SJSA1 (cell line): ENCODE results near the gene NDFIP1. TPM values are rescaled to one million over a fixed set of nuclear protein-coding genes. Genes with fewer than 3 reads are reported as not detected.
"Not testable (repeated sequence)": the region's sequence is repeated elsewhere in the genome, so short reads cannot be mapped to it uniquely, and the experiment has no call there.

Source experiments
- DNase-seq, 2 experiments: peaks; one replicate each; pipeline ENCODE4 v3.0.0-alpha.2; 2015 to 2020; ENCODE audit warnings: low spot score in 2 of 2, low read depth in 1 of 2
- H3K27ac ChIP-seq: fragments of 250-450 bp; sonication (Bioruptor Pico); 2 replicates; pipeline ENCODE4 v1.5.1; 2020; ENCODE audit warnings: mild to moderate bottlenecking, moderate library complexity
- H3K27me3 ChIP-seq: fragments of 250-450 bp; sonication (Bioruptor Pico); replicated peaks from 2 replicates; pipeline ENCODE4 v1.5.1; 2020; ENCODE audit warnings: mild to moderate bottlenecking, moderate library complexity
- H3K36me3 ChIP-seq: fragments of 250-450 bp; sonication (Bioruptor Pico); 2 replicates; pipeline ENCODE4 v1.5.1; 2020; ENCODE audit warnings: mild to moderate bottlenecking
- H3K4me1 ChIP-seq: fragments of 250-450 bp; sonication (Bioruptor Pico); replicated peaks from 2 replicates; pipeline ENCODE4 v1.6.1; 2021; ENCODE audit warnings: mild to moderate bottlenecking
- H3K4me3 ChIP-seq: fragments of 250-450 bp; sonication (Bioruptor Pico); 2 replicates; pipeline ENCODE4 v1.5.1; 2020; ENCODE audit warnings: mild to moderate bottlenecking
- H3K9me3 ChIP-seq: fragments of 250-450 bp; sonication (Bioruptor Pico); replicated peaks from 2 replicates; pipeline ENCODE4 v1.5.1; 2020; ENCODE audit warnings: mild to moderate bottlenecking
- total RNA-seq: library from RNA; depleted of rRNA; stranded (reverse); fragments of >200 nt; shearing (Covaris generic); gene quantifications from 2 replicates; pipeline ENCODE4 v1.2.3, GENCODE V29; 2014

The NDFIP1 gene
- total RNA-seq, 1 experiment from 2014 or later = 76.1 TPM

GRCh38 chr5:142186857-142187594 is 78.4 kb downstream of the NDFIP1 start:
- no peak for DNase-seq
- Histone ChIP-seq H3K4me3 (no peak overlapping the region), H3K27ac (no peak overlapping the region), H3K27me3 (no peaks in the 10 kb centered on the region), H3K9me3 (no peaks in the 10 kb centered on the region), H3K36me3 (no peaks in the 10 kb centered on the region), H3K4me1 (0 out of 2 replicates have a peak, but pooled peaks cover under 1% of the 10 kb centered on the region)

DNA sequence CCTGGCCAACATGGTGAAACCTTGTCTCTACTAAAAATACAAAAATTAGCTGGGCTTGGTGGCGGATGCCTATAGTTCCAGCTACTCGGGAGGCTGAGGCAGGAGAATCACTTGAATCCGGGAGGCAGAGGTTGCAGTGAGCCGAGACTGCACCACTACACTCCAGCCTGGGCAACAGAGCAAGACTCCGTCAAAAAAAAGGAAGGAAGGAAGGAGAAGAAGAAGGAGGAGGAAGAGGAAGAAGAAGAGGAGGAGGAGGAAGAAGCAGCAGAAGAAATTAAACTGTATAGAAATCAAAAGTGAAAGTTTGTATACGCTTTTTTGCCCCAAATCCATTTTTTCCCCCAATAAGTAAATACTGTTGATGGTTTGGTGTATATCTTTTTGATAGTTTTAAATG is 80.1 kb downstream of the NDFIP1 start:
- not testable (repeated sequence) for H3K27ac ChIP-seq, H3K36me3 ChIP-seq, DNase-seq, H3K9me3 ChIP-seq, H3K4me3 ChIP-seq, H3K4me1 ChIP-seq, H3K27me3 ChIP-seq

DNA sequence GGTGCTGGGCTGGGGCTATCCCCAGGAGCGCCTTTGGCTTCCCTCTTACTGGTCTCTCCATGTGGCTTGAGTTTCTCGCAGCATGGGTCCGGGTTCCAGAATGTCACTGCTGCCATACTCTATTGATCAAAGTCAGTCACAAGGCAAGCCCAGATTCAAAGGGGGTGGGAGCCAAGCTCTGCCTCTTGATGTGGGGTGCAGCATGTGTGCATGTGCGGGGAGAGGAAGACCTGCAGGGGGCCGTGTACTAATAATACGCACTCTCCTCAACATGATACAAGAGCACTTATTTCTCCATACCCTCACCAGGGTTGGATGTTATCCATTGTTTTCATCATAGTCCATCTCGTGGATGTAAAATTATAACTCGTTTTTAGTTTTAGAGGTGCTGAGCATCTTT is 81.2 kb downstream of the NDFIP1 start:
- no peaks in the 10 kb centered on the region for H3K9me3 ChIP-seq

DNA sequence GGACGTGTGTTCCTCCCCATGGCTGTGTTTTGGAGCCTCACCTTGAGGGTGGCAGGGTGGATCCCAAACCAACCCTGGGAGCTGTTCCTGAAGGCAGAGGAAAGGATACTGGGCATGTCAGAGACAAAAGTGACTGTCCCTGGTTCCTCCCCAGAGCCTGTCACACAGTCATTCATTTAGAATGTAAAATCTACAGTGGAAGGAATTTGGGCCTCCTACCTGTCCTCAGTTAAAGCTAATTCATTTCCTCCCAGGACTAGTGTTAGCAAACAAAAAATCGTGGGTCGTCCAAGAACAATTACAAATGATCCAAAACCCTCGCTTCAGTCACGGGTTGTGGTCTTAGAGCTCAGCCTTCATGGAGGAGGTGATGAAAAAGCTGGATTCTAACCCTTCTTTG is 83.2 kb downstream of the NDFIP1 start:
- H3K4me1 ChIP-seq = peaks cover 6% of the 10 kb centered on the region
- no peak overlapping the region for H3K4me3 ChIP-seq
- H3K9me3 ChIP-seq = no peaks in the 10 kb centered on the region
- H3K27me3 ChIP-seq = no peaks in the 10 kb centered on the region
- no peak for DNase-seq
- H3K36me3 ChIP-seq = no peaks in the 10 kb centered on the region
- no peak overlapping the region for H3K27ac ChIP-seq

More for the DNA sequence above, 81.2 kb downstream of the NDFIP1 start:
- Histone ChIP-seq H3K4me1 (0 out of 2 replicates have a peak, but pooled peaks cover 2% of the 10 kb centered on the region), H3K4me3 (no peak overlapping the region), H3K27ac (no peak overlapping the region), H3K27me3 (no peaks in the 10 kb centered on the region), H3K36me3 (no peaks in the 10 kb centered on the region)
- no peak for DNase-seq

GRCh38 chr5:142192286-142193113 is 83.9 kb downstream of the NDFIP1 start:
- no peaks in the 10 kb centered on the region for H3K36me3 ChIP-seq
- no peaks in the 10 kb centered on the region for H3K27me3 ChIP-seq
- peaks cover 13% of the 10 kb centered on the region for H3K4me1 ChIP-seq
- no peak overlapping the region for H3K4me3 ChIP-seq
- no peak overlapping the region for H3K27ac ChIP-seq
- DNase-seq = no peak
- H3K9me3 ChIP-seq = no peaks in the 10 kb centered on the region

- DNase-seq = no peak
- H3K9me3 ChIP-seq = no peaks in the 10 kb centered on the region
- no peaks in the 10 kb centered on the region for H3K27me3 ChIP-seq
- H3K36me3 ChIP-seq = no peaks in the 10 kb centered on the region
- H3K4me1 ChIP-seq = peaks cover 15% of the 10 kb centered on the region
- no peak overlapping the region for H3K27ac ChIP-seq
- no peak overlapping the region for H3K4me3 ChIP-seq
Observed at GRCh38 chr5:142193114-142193428, 84.5 kb downstream of the NDFIP1 start.

DNA sequence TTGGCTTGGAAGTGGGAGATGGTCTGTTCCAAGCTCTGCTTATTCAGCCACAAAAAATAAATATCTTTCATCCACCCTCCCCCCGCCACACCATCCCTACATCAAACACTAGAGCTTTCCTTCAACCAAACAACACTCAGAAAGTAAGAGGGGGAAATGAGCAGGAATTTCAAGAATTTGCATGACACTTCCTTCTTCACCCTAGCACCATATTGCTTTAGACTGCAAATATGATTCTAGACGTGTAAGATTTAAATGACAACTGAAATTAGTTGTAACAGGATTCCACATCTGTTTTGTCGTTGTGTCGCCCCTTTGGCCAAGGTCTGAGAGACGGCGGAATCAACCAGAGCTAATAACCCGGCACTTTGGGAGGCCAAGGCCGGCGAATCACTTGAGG is 88.5 kb downstream of the NDFIP1 start:
- H3K36me3 ChIP-seq = no peaks in the 10 kb centered on the region
- H3K9me3 ChIP-seq = no peaks in the 10 kb centered on the region
- peaks cover 27% of the 10 kb centered on the region for H3K4me1 ChIP-seq
- H3K27ac ChIP-seq = peak overlapping the region; percentile 55
- H3K27me3 ChIP-seq = no peaks in the 10 kb centered on the region
- peak in 1 of 2 experiments; percentile 65 for DNase-seq
- no peak overlapping the region for H3K4me3 ChIP-seq

DNA sequence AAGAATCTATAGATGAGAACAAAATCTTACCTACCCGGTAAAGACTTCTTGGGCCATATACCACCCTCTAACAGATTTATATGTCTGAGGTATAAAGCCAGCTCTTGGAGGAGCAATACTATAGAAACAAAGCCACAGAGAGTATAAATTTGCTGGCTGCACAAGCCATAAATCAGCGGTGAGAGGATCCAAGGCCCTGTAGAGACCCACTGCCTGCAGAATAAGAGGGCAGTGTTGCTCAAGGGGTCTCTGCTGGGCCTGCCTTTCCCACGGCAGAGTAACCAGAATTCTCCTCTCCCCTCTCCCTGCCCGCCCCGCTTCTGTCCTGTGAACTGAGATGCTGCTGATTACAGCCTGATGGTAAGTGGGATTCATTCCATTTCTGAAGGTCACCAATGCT is 89.2 kb downstream of the NDFIP1 start:
- H3K4me1 ChIP-seq = peaks cover 33% of the 10 kb centered on the region
- no peak overlapping the region for H3K4me3 ChIP-seq
- H3K27ac ChIP-seq = no peak overlapping the region; the same call in 1 of the 2 replicates
- no peaks in the 10 kb centered on the region for H3K36me3 ChIP-seq
- no peaks in the 10 kb centered on the region for H3K27me3 ChIP-seq
- DNase-seq = no peak
- no peaks in the 10 kb centered on the region for H3K9me3 ChIP-seq

GRCh38 chr5:142199388-142199787 is 90.8 kb downstream of the NDFIP1 start:
- H3K27me3 ChIP-seq = no peaks in the 10 kb centered on the region
- H3K9me3 ChIP-seq = no peaks in the 10 kb centered on the region
- no peak for DNase-seq
- no peaks in the 10 kb centered on the region for H3K36me3 ChIP-seq
- no peak overlapping the region for H3K27ac ChIP-seq
- H3K4me3 ChIP-seq = no peak overlapping the region
- H3K4me1 ChIP-seq = peaks cover 37% of the 10 kb centered on the region

- peaks cover 37% of the 10 kb centered on the region for H3K4me1 ChIP-seq
- no peak for DNase-seq
- H3K36me3 ChIP-seq = no peaks in the 10 kb centered on the region
- no peaks in the 10 kb centered on the region for H3K27me3 ChIP-seq
- H3K9me3 ChIP-seq = no peaks in the 10 kb centered on the region
- no peak overlapping the region for H3K4me3 ChIP-seq
- no peak overlapping the region for H3K27ac ChIP-seq
Observed at GRCh38 chr5:142200387-142200786, 91.8 kb downstream of the NDFIP1 start.

- no peaks in the 10 kb centered on the region for H3K27me3 ChIP-seq
- no peak overlapping the region for H3K4me3 ChIP-seq
- peaks cover 36% of the 10 kb centered on the region for H3K4me1 ChIP-seq
- peak in 1 of 2 experiments; percentile 61 for DNase-seq
- no peaks in the 10 kb centered on the region for H3K9me3 ChIP-seq
- H3K27ac ChIP-seq = peak overlapping the region; percentile 65
- no peaks in the 10 kb centered on the region for H3K36me3 ChIP-seq
Observed at GRCh38 chr5:142201471-142201887, 92.9 kb downstream of the NDFIP1 start.

DNA sequence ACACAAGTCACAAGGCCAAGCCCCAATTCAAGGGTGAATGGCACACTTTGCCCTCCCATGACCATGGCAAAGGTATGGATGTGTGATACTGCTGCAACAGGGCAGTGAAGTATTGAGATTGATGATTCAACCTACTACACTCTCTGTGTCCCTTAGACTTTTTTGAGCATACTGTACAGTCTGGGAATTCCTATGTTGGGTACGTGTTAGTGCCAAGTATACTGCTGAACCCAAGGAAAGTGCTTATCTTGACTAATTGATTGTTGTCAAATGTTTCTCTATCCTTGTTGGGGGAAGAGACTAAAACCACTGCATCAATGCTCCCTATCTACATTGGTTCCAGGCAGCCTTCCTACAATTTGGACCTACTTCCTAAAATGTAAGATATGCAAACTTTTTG is 93.7 kb downstream of the NDFIP1 start:
- Histone ChIP-seq H3K4me3 (no peak overlapping the region), H3K4me1 (peaks cover 28% of the 10 kb centered on the region), H3K36me3 (no peaks in the 10 kb centered on the region), H3K27me3 (no peaks in the 10 kb centered on the region), H3K27ac (peak overlapping the region; percentile 65), H3K9me3 (no peaks in the 10 kb centered on the region)
- DNase-seq = peak in 1 of 2 experiments; percentile 61
